Keratinocyte (primary cell): ENCODE data around the gene MLLT6.

Source experiments
- EZH2 ChIP-seq: IDR thresholded peaks from one replicate; pipeline ENCODE4 v1.6.1; 2012; ENCODE audit warnings: inconsistent platforms, mild to moderate bottlenecking, low read length, moderate library complexity
- TF ChIP-seq, protein P1 (sequence below), 3 experiments: IDR thresholded peaks in 1 of 3; conservative IDR thresholded peaks in 1 of 3; optimal IDR thresholded peaks in 1 of 3; 2 replicates in 2 of 3; 3 replicates in 1 of 3; pipeline versions ENCODE3 to v1.5.1; 2011; ENCODE audit warnings: low read length in 3 of 3, mild to moderate bottlenecking in 3 of 3, moderate library complexity in 2 of 3, control low read depth in 1 of 3, inconsistent platforms in 1 of 3; ENCODE audit not compliant: insufficient read depth in 2 of 3; ENCODE audit errors: extremely low read depth in 1 of 3

DNA sequence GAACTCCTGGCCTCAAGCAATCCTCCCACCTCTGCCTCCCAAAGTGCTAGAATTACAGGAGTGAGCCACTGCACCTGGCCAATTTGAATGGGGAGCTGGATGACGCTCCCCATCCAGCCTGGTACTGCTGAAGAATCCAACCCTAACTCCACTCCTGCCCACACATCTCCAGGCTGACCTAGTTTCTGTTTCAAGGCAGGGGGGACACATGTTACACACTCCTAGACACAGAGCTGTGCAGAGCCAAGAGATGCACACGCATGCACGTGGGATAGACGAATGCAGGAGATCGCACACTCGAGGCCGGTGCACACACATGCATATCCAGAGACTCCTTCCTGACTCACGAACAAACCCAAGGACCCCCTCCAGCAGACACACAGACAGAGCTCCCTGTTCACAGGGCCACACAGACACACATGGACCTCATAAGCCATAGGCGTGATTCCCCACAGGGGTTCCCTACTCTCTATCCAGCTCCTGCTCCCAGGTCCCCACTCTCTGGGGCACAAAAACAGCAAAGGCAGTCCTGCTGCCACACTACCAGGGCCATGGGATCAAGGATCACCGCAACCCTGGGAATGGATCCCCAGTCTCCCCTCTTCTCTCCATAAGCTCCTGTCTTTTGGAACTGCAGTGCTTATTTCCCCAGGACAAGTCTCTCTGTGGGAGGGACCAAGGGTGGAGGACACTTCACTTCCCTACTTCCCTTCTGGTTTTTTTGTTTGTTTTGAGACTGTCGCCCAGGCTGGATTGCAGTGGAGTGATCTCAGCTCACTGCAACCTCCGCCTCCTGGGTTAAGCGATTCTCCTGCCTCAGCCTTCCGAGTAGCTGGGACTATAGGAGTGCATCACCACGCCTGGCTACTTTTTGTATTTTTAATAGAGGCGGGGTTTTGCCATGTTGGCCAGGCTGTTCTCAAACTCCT lies 44.7 kb upstream of the MLLT6 start:
- TF ChIP-seq, protein P1, sequence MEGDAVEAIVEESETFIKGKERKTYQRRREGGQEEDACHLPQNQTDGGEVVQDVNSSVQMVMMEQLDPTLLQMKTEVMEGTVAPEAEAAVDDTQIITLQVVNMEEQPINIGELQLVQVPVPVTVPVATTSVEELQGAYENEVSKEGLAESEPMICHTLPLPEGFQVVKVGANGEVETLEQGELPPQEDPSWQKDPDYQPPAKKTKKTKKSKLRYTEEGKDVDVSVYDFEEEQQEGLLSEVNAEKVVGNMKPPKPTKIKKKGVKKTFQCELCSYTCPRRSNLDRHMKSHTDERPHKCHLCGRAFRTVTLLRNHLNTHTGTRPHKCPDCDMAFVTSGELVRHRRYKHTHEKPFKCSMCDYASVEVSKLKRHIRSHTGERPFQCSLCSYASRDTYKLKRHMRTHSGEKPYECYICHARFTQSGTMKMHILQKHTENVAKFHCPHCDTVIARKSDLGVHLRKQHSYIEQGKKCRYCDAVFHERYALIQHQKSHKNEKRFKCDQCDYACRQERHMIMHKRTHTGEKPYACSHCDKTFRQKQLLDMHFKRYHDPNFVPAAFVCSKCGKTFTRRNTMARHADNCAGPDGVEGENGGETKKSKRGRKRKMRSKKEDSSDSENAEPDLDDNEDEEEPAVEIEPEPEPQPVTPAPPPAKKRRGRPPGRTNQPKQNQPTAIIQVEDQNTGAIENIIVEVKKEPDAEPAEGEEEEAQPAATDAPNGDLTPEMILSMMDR (optimal IDR thresholded peaks at IDR 0.05 in 1 of 3, IDR thresholded peaks at IDR 0.05 in 1 of 3, conservative IDR thresholded peaks at IDR 0.05 in 1 of 3; ENCODE audit: extremely low read depth in 1 of 3, insufficient read depth in 2 of 3, low read length in 3 of 3), result no peak
- no peak for TF ChIP-seq EZH2
